GM23338 (cell line): ENCODE measurements around the gene SLAMF9.

ENCODE experiments used
- CTCF ChIP-seq, 2 experiments: fragments of 200-600 bp in 1 of 2; sonication (generic) in 1 of 2; conservative IDR thresholded peaks; 2 replicates each; pipeline versions ENCODE4 v1.5.1 to v1.6.1; 2016 to 2017; ENCODE audit warnings: antibody characterized with exemption in 2 of 2, low read depth in 2 of 2, mild to moderate bottlenecking in 2 of 2, moderate library complexity in 1 of 2
- POLR2AphosphoS5 ChIP-seq: IDR thresholded peaks from 2 replicates; pipeline ENCODE4 v1.6.1; 2016; ENCODE audit warnings: antibody characterized with exemption, low read depth
- REST ChIP-seq: IDR thresholded peaks from one replicate; pipeline ENCODE4 v1.6.1; 2018; ENCODE audit warnings: antibody characterized with exemption; ENCODE audit not compliant: unreplicated experiment
- ZNF114 ChIP-seq: fragments of 250-450 bp; sonication (Bioruptor Pico); IDR thresholded peaks from 2 replicates; pipeline ENCODE4 v1.5.0; 2020; ENCODE audit warnings: mild to moderate bottlenecking, moderate library complexity

- TF ChIP-seq CTCF (conservative IDR thresholded peaks at IDR 0.05; ENCODE audit: low read depth in 2 of 2) (no peak), ZNF114 (no peak), POLR2AphosphoS5 (no peak), REST (no peak)
Measured at GRCh38 chr1:160001440-160001839, 47.4 kb upstream of the SLAMF9 start.
